ENCODE measurements around the gene EPB42.

DNA sequence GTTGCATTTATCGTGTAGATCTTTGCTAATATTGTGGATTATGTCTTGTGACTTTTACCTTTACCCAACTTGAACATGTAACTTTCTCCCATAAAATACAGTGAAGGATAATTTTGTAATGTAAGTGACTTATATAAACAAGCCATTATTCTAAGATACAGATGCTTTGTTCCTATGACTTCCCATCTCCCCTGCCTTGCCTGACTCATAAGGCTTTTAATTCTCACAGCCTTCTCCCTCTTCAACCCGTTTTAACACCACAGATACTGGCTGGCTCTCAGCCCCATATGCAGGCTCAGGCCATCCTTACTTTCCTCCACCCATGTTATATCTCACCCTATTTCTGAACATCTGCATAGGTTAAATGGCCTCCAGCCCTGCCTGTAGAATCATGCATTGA lies 31.5 kb downstream of the EPB42 start:
- TF ChIP-seq EZH2 (IDR thresholded peaks at IDR 0.05; ENCODE audit: insufficient read depth, poor library complexity, severe bottlenecking) (no peak), EZH2phosphoT487 (IDR thresholded peaks at IDR 0.05; ENCODE audit: insufficient read depth, low read depth) (no peak)
